NB4 (cell line): ENCODE results near the gene NT5DC3.

Experiments
- POLR2A ChIP-seq: IDR thresholded peaks from 2 replicates; pipeline ENCODE4 v1.6.1; 2011; ENCODE audit warnings: mild to moderate bottlenecking; ENCODE audit not compliant: insufficient read length; ENCODE audit errors: extremely low read depth
- TF ChIP-seq, protein P1 (sequence below): IDR thresholded peaks from one replicate; pipeline ENCODE4 v1.5.1; 2012; ENCODE audit warnings: low read depth, low read length

DNA sequence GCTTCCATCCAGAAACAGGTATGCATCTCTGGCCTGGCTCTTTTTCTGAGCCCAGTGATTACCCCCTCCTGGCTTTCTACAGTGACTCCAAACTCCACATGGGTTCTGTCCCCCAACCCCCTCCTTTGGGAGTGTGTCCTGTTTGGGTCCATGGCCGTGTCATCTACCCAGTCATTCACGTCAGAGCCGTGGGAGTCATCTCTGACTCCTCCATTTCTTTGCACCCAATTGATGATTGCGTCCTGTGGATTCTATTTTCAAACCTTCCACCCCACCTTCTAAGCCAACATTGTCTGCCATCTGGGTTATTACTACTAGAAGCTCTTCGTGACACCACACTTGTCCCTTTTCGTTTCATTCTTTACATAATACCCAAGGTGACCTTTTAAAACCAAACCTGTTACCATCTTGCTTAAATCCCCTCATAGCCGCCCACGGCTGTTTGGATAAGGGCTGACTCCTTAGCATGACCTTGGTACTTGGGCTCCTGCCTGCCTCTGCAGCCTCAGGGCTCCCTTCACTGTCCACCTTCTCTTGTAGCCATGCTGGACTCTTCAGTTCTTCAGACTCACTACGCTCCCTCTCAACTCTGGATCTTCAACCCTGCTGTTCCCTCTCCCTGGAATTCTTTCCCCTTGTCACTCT lies 38.1 kb upstream of the NT5DC3 start:
- TF ChIP-seq, protein P1, sequence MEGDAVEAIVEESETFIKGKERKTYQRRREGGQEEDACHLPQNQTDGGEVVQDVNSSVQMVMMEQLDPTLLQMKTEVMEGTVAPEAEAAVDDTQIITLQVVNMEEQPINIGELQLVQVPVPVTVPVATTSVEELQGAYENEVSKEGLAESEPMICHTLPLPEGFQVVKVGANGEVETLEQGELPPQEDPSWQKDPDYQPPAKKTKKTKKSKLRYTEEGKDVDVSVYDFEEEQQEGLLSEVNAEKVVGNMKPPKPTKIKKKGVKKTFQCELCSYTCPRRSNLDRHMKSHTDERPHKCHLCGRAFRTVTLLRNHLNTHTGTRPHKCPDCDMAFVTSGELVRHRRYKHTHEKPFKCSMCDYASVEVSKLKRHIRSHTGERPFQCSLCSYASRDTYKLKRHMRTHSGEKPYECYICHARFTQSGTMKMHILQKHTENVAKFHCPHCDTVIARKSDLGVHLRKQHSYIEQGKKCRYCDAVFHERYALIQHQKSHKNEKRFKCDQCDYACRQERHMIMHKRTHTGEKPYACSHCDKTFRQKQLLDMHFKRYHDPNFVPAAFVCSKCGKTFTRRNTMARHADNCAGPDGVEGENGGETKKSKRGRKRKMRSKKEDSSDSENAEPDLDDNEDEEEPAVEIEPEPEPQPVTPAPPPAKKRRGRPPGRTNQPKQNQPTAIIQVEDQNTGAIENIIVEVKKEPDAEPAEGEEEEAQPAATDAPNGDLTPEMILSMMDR: no peak
- no peak for TF ChIP-seq POLR2A
